RWPE1 (cell line): ENCODE measurements around the gene CKM.
"Not testable (repeated sequence)": the region's sequence is repeated elsewhere in the genome, so short reads cannot be mapped to it uniquely, and the experiment has no call there.

Experiments
- CTCF ChIA-PET: fragments of 350-600 bp; sonication (Branson Sonifier 250); formaldehyde crosslinking; extraction: SDS; loops from one replicate; lab custom pipeline; 2021; lab: Yijun Ruan, JAX
- POLR2A ChIA-PET: fragments of 400-600 bp; formaldehyde crosslinking; extraction: SDS; loops from one replicate; lab custom pipeline; 2020; ENCODE audit warnings: antibody characterized with exemption; ENCODE audit not compliant: low non-redundant PET; lab: Yijun Ruan, JAX
- DNase-seq: peaks from one replicate; pipeline ENCODE4 v3.0.0; 2012; ENCODE audit warnings: low spot score
- H3K27ac ChIP-seq: fragments of 450-650 bp; 2 replicates; pipeline ENCODE4 v1.5.1; 2017
- CTCF ChIP-seq: fragments of 450-650 bp; conservative IDR thresholded peaks from 2 replicates; pipeline ENCODE4 v1.5.1; 2017; ENCODE audit warnings: low read depth, mild to moderate bottlenecking

CKM gene

GRCh38 chr19:45336696-45337251 lies 14.1 kb upstream of the CKM start:
- no peak for TF ChIP-seq CTCF
- ChIA-PET POLR2A (interaction anchor here (0.6 kb wide), 1 partner anchor 82 kb away, joined by 3 read pairs; no protein-coding TSS in a partner anchor), CTCF (interaction anchor here (0.6 kb wide), 1 partner anchor 355 kb away, joined by 3 read pairs; the partner anchor contains the start of gene SNRPD2)
- no peak overlapping the region for H3K27ac ChIP-seq
- no peak for DNase-seq

- POLR2A ChIA-PET, H3K27ac ChIP-seq, DNase-seq: not testable (repeated sequence)
- CTCF ChIA-PET: interaction anchor here (0.6 kb wide), 2 partner anchors 96 to 480 kb away, joined by 3 to 8 read pairs; no protein-coding TSS in a partner anchor
These were observed 12.2 kb upstream of the CKM start for GRCh38 chr19:45334881-45335280.

GRCh38 chr19:45333609-45334303 lies 11.1 kb upstream of the CKM start:
- TF ChIP-seq CTCF: no peak

GRCh38 chr19:45331411-45331810 lies 8.7 kb upstream of the CKM start:
- DNase-seq: no peak
- H3K27ac ChIP-seq: no peak overlapping the region
- TF ChIP-seq CTCF: no peak
- POLR2A ChIA-PET: no interaction called here
- CTCF ChIA-PET: no interaction called here

More at GRCh38 chr19:45333609-45334303, 11.1 kb upstream of the CKM start:
- H3K27ac ChIP-seq: no peak overlapping the region
- ChIA-PET CTCF (no interaction called here), POLR2A (no interaction called here)
- DNase-seq: no peak

- DNase-seq: no peak
- no peak for TF ChIP-seq CTCF
- CTCF ChIA-PET: no interaction called here
- H3K27ac ChIP-seq: no peak overlapping the region
- POLR2A ChIA-PET: no interaction called here
These were observed 4.9 kb upstream of the CKM start for GRCh38 chr19:45327404-45328143.

- no peak for TF ChIP-seq CTCF
- ChIA-PET POLR2A (no interaction called here), CTCF (no interaction called here)
- no peak overlapping the region for H3K27ac ChIP-seq
- DNase-seq: no peak
These were observed 1.8 kb upstream of the CKM start for GRCh38 chr19:45324349-45324907.
